ENCODE results near the gene ZMIZ1.

ZMIZ1 gene

DNA sequence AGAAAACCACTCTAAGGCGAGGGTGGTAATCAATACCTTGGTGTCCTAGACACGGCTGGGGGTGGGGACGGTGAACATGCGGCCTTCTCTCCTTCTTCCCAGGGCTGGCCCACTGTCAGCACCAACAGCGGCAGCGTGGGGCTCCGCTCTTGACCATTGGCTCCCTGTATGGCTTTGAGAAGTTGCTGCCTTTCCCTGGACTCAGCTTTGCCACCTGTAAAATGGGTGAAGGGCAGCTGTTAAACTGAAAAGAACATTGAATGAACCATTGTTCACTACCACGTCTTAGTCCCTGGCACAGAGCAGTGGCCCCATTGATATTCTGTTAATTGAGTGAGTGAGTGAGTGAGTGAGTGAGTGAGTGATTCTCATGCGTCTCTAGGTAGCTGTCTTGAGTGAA lies 95.3 kb downstream of the ZMIZ1 start:
- Histone ChIP-seq H3K79me2 (ENCODE audit: insufficient read depth, low read length) (peaks cover 51% of the 10 kb centered on the region; the same call in 1 of the 2 replicates), H3K9me2 (replicated peaks; ENCODE audit: low read depth, low read length) (no peaks in the 10 kb centered on the region), H3K9ac (ENCODE audit: low read depth, low read length, poor library complexity, severe bottlenecking) (no peak overlapping the region), H4K20me1 (ENCODE audit: insufficient read depth, low read length, poor library complexity, severe bottlenecking) (peaks cover 28% of the 10 kb centered on the region), H2AFZ (ENCODE audit: low read length) (no peak overlapping the region), H3F3A (ENCODE audit: low read depth) (no peaks in the 10 kb centered on the region), H3K4me3 (ENCODE audit: low read length, poor library complexity, severe bottlenecking) (no peak overlapping the region), H3K9me3 (ENCODE audit: insufficient read depth, low read depth, low read length) (no peaks in the 10 kb centered on the region), H3K4me1 (ENCODE audit: insufficient read depth, low read length, poor library complexity, severe bottlenecking) (no peaks in the 10 kb centered on the region), H3K4me2 (ENCODE audit: low read depth, low read length, poor library complexity, severe bottlenecking) (no peak overlapping the region), H3K36me3 (ENCODE audit: insufficient read depth, low read length) (peaks cover 81% of the 10 kb centered on the region; the same call in 1 of the 2 replicates), H3K27me3 (ENCODE audit: insufficient read depth, low read length, poor library complexity, severe bottlenecking) (no peaks in the 10 kb centered on the region)
- no peak for TF ChIP-seq EZH2phosphoT487 (IDR thresholded peaks at IDR 0.05; ENCODE audit: borderline replicate concordance)
- TF ChIP-seq, protein P1, sequence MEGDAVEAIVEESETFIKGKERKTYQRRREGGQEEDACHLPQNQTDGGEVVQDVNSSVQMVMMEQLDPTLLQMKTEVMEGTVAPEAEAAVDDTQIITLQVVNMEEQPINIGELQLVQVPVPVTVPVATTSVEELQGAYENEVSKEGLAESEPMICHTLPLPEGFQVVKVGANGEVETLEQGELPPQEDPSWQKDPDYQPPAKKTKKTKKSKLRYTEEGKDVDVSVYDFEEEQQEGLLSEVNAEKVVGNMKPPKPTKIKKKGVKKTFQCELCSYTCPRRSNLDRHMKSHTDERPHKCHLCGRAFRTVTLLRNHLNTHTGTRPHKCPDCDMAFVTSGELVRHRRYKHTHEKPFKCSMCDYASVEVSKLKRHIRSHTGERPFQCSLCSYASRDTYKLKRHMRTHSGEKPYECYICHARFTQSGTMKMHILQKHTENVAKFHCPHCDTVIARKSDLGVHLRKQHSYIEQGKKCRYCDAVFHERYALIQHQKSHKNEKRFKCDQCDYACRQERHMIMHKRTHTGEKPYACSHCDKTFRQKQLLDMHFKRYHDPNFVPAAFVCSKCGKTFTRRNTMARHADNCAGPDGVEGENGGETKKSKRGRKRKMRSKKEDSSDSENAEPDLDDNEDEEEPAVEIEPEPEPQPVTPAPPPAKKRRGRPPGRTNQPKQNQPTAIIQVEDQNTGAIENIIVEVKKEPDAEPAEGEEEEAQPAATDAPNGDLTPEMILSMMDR (conservative IDR thresholded peaks at IDR 0.05; ENCODE audit: low read length): no peak

DNA sequence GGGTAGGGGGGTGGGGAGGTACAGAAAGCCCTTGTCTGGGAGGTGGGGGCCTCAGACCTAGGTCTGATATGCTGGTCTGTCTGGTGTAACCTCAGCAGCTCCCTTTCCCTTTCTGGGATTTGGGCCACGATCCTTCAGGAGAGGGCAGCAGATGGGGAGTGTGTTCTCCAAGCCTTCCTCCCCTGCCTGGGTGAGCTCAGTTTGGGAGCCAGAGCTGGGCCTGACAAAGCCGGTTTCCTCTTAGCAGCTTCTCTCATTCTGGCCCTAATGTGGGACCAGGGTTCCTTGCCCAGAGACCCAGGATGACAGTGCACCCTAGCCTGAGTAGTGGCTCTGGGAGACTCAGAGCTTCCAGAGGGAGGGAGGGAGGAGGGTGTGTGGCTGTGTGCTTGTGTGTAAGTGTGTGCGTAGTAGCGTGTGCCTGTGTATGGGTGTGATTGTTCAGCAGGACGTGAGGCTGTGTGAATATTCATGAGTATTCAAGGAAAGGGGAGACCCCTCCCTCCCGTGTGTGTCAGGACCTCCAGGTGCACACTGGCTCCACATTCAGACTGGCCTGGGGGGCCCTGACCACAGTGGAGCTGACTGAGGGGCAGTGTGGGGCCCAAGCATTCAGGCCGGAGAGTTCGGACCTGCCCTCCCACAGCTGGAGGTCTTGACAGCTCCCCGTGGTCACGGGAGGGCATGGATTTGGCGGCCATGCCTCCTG lies 96.5 kb downstream of the ZMIZ1 start:
- TF ChIP-seq EZH2phosphoT487 (IDR thresholded peaks at IDR 0.05; ENCODE audit: borderline replicate concordance): no peak
- TF ChIP-seq, protein P1 (conservative IDR thresholded peaks at IDR 0.05; ENCODE audit: low read length): no peak
- H3K9me3 ChIP-seq (ENCODE audit: insufficient read depth, low read depth, low read length): no peaks in the 10 kb centered on the region
- peaks cover 19% of the 10 kb centered on the region for H4K20me1 ChIP-seq (ENCODE audit: insufficient read depth, low read length, poor library complexity, severe bottlenecking)
- no peak overlapping the region for H3K9ac ChIP-seq (ENCODE audit: low read depth, low read length, poor library complexity, severe bottlenecking)
- H3K79me2 ChIP-seq (ENCODE audit: insufficient read depth, low read length): peaks cover 40% of the 10 kb centered on the region; the same call in 1 of the 2 replicates
- no peak overlapping the region for H3K4me2 ChIP-seq (ENCODE audit: low read depth, low read length, poor library complexity, severe bottlenecking)
- no peaks in the 10 kb centered on the region for H3F3A ChIP-seq (ENCODE audit: low read depth)
- peaks cover 92% of the 10 kb centered on the region; the same call in 1 of the 2 replicates for H3K36me3 ChIP-seq (ENCODE audit: insufficient read depth, low read length)
- no peak overlapping the region for H2AFZ ChIP-seq (ENCODE audit: low read length)
- H3K9me2 ChIP-seq (replicated peaks; ENCODE audit: low read depth, low read length): no peaks in the 10 kb centered on the region
- no peak overlapping the region for H3K4me3 ChIP-seq (ENCODE audit: low read length, poor library complexity, severe bottlenecking)
- no peaks in the 10 kb centered on the region for H3K4me1 ChIP-seq (ENCODE audit: insufficient read depth, low read length, poor library complexity, severe bottlenecking)
- H3K27me3 ChIP-seq (ENCODE audit: insufficient read depth, low read length, poor library complexity, severe bottlenecking): no peaks in the 10 kb centered on the region

DNA sequence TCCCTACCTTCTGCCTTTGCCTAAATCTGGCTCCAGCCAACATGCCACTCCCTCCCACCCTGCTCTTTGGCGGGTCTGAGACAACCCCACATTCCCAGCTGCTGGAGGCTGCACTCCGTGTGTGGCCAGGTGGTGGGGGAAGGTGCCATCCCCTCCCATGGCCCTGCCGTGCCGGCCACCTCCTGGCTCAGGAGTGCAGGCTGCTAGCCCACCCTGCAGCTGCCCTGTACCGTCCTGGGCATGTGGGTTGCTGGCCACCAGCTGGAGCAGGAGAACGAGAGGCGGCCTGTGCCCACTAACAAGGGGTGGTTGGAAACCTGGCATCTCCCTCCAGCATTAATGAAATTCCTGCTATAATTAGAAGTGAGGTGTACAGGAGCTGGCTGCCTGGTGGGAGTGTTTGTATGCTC lies 97.6 kb downstream of the ZMIZ1 start:
- no peak overlapping the region for H2AFZ ChIP-seq (ENCODE audit: low read length)
- H4K20me1 ChIP-seq (ENCODE audit: insufficient read depth, low read length, poor library complexity, severe bottlenecking): peaks cover 17% of the 10 kb centered on the region
- H3K27me3 ChIP-seq (ENCODE audit: insufficient read depth, low read length, poor library complexity, severe bottlenecking): no peaks in the 10 kb centered on the region
- H3K79me2 ChIP-seq (ENCODE audit: insufficient read depth, low read length): peaks cover 34% of the 10 kb centered on the region; the same call in 1 of the 2 replicates
- TF ChIP-seq, protein P1 (conservative IDR thresholded peaks at IDR 0.05; ENCODE audit: low read length): no peak
- TF ChIP-seq EZH2phosphoT487 (IDR thresholded peaks at IDR 0.05; ENCODE audit: borderline replicate concordance): no peak
- H3K9me2 ChIP-seq (replicated peaks; ENCODE audit: low read depth, low read length): no peaks in the 10 kb centered on the region
- H3K4me3 ChIP-seq (ENCODE audit: low read length, poor library complexity, severe bottlenecking): no peak overlapping the region
- H3K9me3 ChIP-seq (ENCODE audit: insufficient read depth, low read depth, low read length): no peaks in the 10 kb centered on the region
- H3K4me1 ChIP-seq (ENCODE audit: insufficient read depth, low read length, poor library complexity, severe bottlenecking): no peaks in the 10 kb centered on the region
- H3F3A ChIP-seq (ENCODE audit: low read depth): no peaks in the 10 kb centered on the region
- peaks cover 99% of the 10 kb centered on the region; the same call in 1 of the 2 replicates for H3K36me3 ChIP-seq (ENCODE audit: insufficient read depth, low read length)
- H3K4me2 ChIP-seq (ENCODE audit: low read depth, low read length, poor library complexity, severe bottlenecking): no peak overlapping the region
- no peak overlapping the region for H3K9ac ChIP-seq (ENCODE audit: low read depth, low read length, poor library complexity, severe bottlenecking)

Measured in Loucy (cell line).